Breast epithelium (tissue), 4 donors: ENCODE data around the gene HTRA3. TPM values are rescaled to one million over a fixed set of nuclear protein-coding genes. Genes with fewer than 3 reads are reported as not detected.

ENCODE experiments used
- DNase-seq, 2 donors: peaks; one replicate each; pipeline ENCODE4 v3.0.0-alpha.2; 2019; ENCODE audit warnings: low spot score in 2 of 2
- H3K27ac ChIP-seq, 2 donors: fragments of 200-600 bp; sonication (generic) in 1 of 2; one replicate each; pipeline ENCODE4 v1.5.1; 2016 to 2019; ENCODE audit warnings: mild to moderate bottlenecking in 1 of 2
- H3K27me3 ChIP-seq, 2 donors: fragments of 200-600 bp; sonication (generic) in 1 of 2; one replicate each; pipeline versions ENCODE4 v1.5.1 to v1.6.0; 2017 to 2019; ENCODE audit warnings: control low read depth in 1 of 2, mild to moderate bottlenecking in 1 of 2
- H3K36me3 ChIP-seq: fragments of 200-600 bp; one replicate; pipeline ENCODE4 v1.5.1; 2019
- H3K4me1 ChIP-seq, 2 donors: fragments of 200-600 bp; sonication (generic); one replicate each; pipeline ENCODE4 v1.5.1; 2016 to 2019; ENCODE audit warnings: control low read depth in 1 of 2
- H3K4me3 ChIP-seq, 3 donors: fragments of 200-600 bp; sonication (generic); 1 replicate in 2 of 3; 2 replicates in 1 of 3; pipeline ENCODE4 v1.5.1; 2016 to 2019; ENCODE audit warnings: mild to moderate bottlenecking in 3 of 3, moderate library complexity in 2 of 3
- H3K9me3 ChIP-seq, 2 donors: fragments of 200-600 bp; sonication (generic) in 1 of 2; one replicate each; pipeline ENCODE4 v1.5.1; 2016 to 2019; ENCODE audit warnings: control low read depth in 1 of 2
- CTCF ChIP-seq, 3 donors: fragments of 450-650 bp; IDR thresholded peaks; one replicate each; pipeline ENCODE4 v1.5.1; 2016 to 2017; ENCODE audit warnings: antibody characterized with exemption in 3 of 3, mild to moderate bottlenecking in 3 of 3, moderate library complexity in 3 of 3
- POLR2A ChIP-seq: fragments of 450-650 bp; IDR thresholded peaks from one replicate; pipeline ENCODE4 v1.6.1; 2016; ENCODE audit warnings: antibody characterized with exemption, mild to moderate bottlenecking, moderate library complexity
- POLR2AphosphoS5 ChIP-seq, 3 donors: sonication (generic); formaldehyde crosslinking; IDR thresholded peaks; one replicate each; pipeline ENCODE4 v1.6.1; 2017; ENCODE audit warnings: antibody characterized with exemption in 3 of 3
- intact Hi-C: fragments of 100-400 bp; cut with DNase I; formaldehyde crosslinking; loops from one replicate; pipeline ENCODE4 v1.15.1; 2023; ENCODE audit warnings: low total_unique reads
- total RNA-seq, 3 donors: library from RNA; depleted of rRNA; stranded (reverse); fragments of >200 nt; gene quantifications; one replicate each; pipeline ENCODE4 v1.1.0, GENCODE V29; 2016

Gene HTRA3
- total RNA-seq, 3 donors from 2014 or later, result 8.5 to 53.9 (median 19.7) TPM

- Histone ChIP-seq H3K27me3 (no peaks in the 10 kb centered on the region), H3K4me1 (peaks cover under 1 to 10% of the 10 kb centered on the region in 2 donors), H3K4me3 (no peak overlapping the region), H3K9me3 (no peaks in the 10 kb centered on the region), H3K36me3 (no peaks in the 10 kb centered on the region), H3K27ac (peak overlapping the region; percentile 29 to 32)
- intact Hi-C loops, result no loop called here
- peak in 1 of 2 donors; percentile 44 for DNase-seq
- TF ChIP-seq POLR2AphosphoS5 (IDR thresholded peaks at IDR 0.05) (no peak), CTCF (IDR thresholded peaks at IDR 0.05) (no peak), POLR2A (no peak)
Observed at GRCh38 chr4:8352368-8353157, 83.0 kb downstream of the HTRA3 start.

GRCh38 chr4:8353158-8353669 is 83.7 kb downstream of the HTRA3 start:
- H3K9me3 ChIP-seq, result no peaks in the 10 kb centered on the region
- peak overlapping the region in 1 of 2 donors; percentile 12 for H3K27ac ChIP-seq
- DNase-seq, result peak in 1 of 2 donors; percentile 45
- intact Hi-C loops, result no loop called here
- peaks cover 7 to 10% of the 10 kb centered on the region in 2 donors for H3K4me1 ChIP-seq
- no peak for TF ChIP-seq POLR2A
- H3K27me3 ChIP-seq, result no peaks in the 10 kb centered on the region
- no peaks in the 10 kb centered on the region for H3K36me3 ChIP-seq
- no peak overlapping the region for H3K4me3 ChIP-seq

- peaks cover 7 to 10% of the 10 kb centered on the region in 2 donors for H3K4me1 ChIP-seq
- intact Hi-C loops, result no loop called here
- no peaks in the 10 kb centered on the region for H3K9me3 ChIP-seq
- H3K27ac ChIP-seq, result no peak overlapping the region
- DNase-seq, result no peak
- TF ChIP-seq POLR2A (no peak), CTCF (IDR thresholded peaks at IDR 0.05) (no peak), POLR2AphosphoS5 (IDR thresholded peaks at IDR 0.05) (no peak)
- no peak overlapping the region for H3K4me3 ChIP-seq
- H3K36me3 ChIP-seq, result no peaks in the 10 kb centered on the region
- H3K27me3 ChIP-seq, result no peaks in the 10 kb centered on the region
Observed at GRCh38 chr4:8353912-8354453, 84.4 kb downstream of the HTRA3 start.

GRCh38 chr4:8355306-8355705 is 85.8 kb downstream of the HTRA3 start:
- Histone ChIP-seq H3K27me3 (no peaks in the 10 kb centered on the region), H3K4me1 (peaks cover 7 to 10% of the 10 kb centered on the region in 2 donors), H3K4me3 (no peak overlapping the region), H3K36me3 (no peaks in the 10 kb centered on the region), H3K27ac (no peak overlapping the region), H3K9me3 (no peaks in the 10 kb centered on the region)
- no peak for TF ChIP-seq POLR2A
- no peak for TF ChIP-seq CTCF (IDR thresholded peaks at IDR 0.05)
- no peak for TF ChIP-seq POLR2AphosphoS5 (IDR thresholded peaks at IDR 0.05)
- no peak for DNase-seq
- intact Hi-C loops, result no loop called here

- intact Hi-C loops, result no loop called here
- no peak for TF ChIP-seq POLR2A
- no peak for TF ChIP-seq POLR2AphosphoS5 (IDR thresholded peaks at IDR 0.05)
- no peak for TF ChIP-seq CTCF (IDR thresholded peaks at IDR 0.05)
- H3K9me3 ChIP-seq, result no peaks in the 10 kb centered on the region
- H3K36me3 ChIP-seq, result no peaks in the 10 kb centered on the region
- H3K4me1 ChIP-seq, result peaks cover 7 to 10% of the 10 kb centered on the region in 2 donors
- peak in 1 of 2 donors; percentile 20 for DNase-seq
- H3K27me3 ChIP-seq, result no peaks in the 10 kb centered on the region
- H3K27ac ChIP-seq, result no peak overlapping the region
- H3K4me3 ChIP-seq, result no peak overlapping the region
Observed at GRCh38 chr4:8355864-8356565, 86.5 kb downstream of the HTRA3 start.

Other genes with a start within 250 kb of the HTRA3 start
- gene ABLIM2, start 110.9 kb upstream of the HTRA3 start, total RNA-seq, result 10 to 100 TPM in 1 of 3 donors, 1 to 10 TPM in 2; 4.8 to 11.5 (median 8.2) TPM
- 10 to 100 TPM; 16.4 to 28.8 (median 17.3) TPM for gene SH3TC1, start 70.5 kb upstream of the HTRA3 start, total RNA-seq
- 10 to 100 TPM; 24.0 to 69.4 (median 47.9) TPM for gene ACOX3, start 171.0 kb downstream of the HTRA3 start, total RNA-seq
- gene TRMT44, start 171.0 kb downstream of the HTRA3 start, total RNA-seq, result 10 to 100 TPM; 24.6 to 47.7 (median 28.2) TPM